8988T (cell line): Measurements from ENCODE around the gene SLC17A4.

ENCODE experiments used
- DNase-seq: peaks from one replicate; pipeline ENCODE4 v3.0.0; 2011

The SLC17A4 gene

GRCh38 chr6:25821341-25821740, 66.8 kb downstream of the SLC17A4 start:
- DNase-seq, result no peak

- DNase-seq, result no peak
These were observed 74.8 kb downstream of the SLC17A4 start for GRCh38 chr6:25829375-25829774.

GRCh38 chr6:25830458-25830857, 75.9 kb downstream of the SLC17A4 start:
- no peak for DNase-seq
